Measurements from ENCODE around the gene KRT27. TPM values are rescaled to one million over a fixed set of nuclear protein-coding genes. Genes with fewer than 3 reads are reported as not detected.
"Not testable (repeated sequence)": the region's sequence is repeated elsewhere in the genome, so short reads cannot be mapped to it uniquely, and the experiment has no call there.

Gene KRT27
- total RNA-seq, 1 experiment from 2014 or later, result not detected

DNA sequence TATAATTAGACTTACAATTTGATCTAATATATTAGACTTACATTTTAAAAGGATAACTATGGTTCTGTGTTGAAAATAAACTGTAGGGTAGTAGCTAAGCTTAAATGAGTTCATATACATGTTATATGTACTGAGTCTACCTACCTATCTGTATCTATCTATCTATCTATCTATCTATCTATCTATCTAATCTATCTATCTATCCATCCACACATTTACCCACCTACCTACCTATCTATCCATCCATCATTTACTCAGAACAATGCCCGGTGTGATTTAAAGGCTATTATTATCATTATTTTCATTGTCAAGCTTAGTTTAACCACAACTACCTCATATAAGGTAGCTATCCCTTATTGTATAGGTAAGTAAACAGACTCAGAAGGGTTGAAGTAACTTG is 33.0 kb upstream of the KRT27 start:
- no peaks in the 10 kb centered on the region for H3K27me3 ChIP-seq (ENCODE audit: insufficient read depth, low read length)
- peaks cover 14 to 37% of the 10 kb centered on the region in 2 experiments for H3K4me1 ChIP-seq (ENCODE audit: control insufficient read depth in 1 of 2, insufficient read depth in 2 of 2, low read length in 2 of 2)
- no peak overlapping the region for H3K4me2 ChIP-seq (ENCODE audit: low read length)
- no peak overlapping the region for H3K9ac ChIP-seq (ENCODE audit: low read length)
- H3K9me2 ChIP-seq (ENCODE audit: insufficient read depth), result peaks cover 2% of the 10 kb centered on the region; the same call in 1 of the 2 replicates
- CTCF ChIA-PET, result interaction anchor here (1.0 to 1.1 kb wide), 2 partner anchors 12 to 734 kb away, joined by 3 to 4 read pairs; no protein-coding TSS in a partner anchor
- no peak overlapping the region for H3K27ac ChIP-seq (ENCODE audit: low read depth, low read length)
- POLR2A ChIA-PET, result interaction anchor here (0.9 kb wide), 1 partner anchor 873 kb away, joined by 3 read pairs; the partner anchor contains the start of gene EIF1
- no peaks in the 10 kb centered on the region for H3K9me3 ChIP-seq (ENCODE audit: control insufficient read depth in 1 of 2, insufficient read depth in 1 of 2, low read depth in 1 of 2, low read length in 2 of 2)
- RAD21 ChIA-PET (ENCODE audit: low non-redundant PET in 1 of 2, low total read pairs in 2 of 2, uncharacterized antibody in 2 of 2, unreplicated experiment in 2 of 2), result no interaction called here
- intact Hi-C loops (cut with micrococcal nuclease), result loop anchor here (5.0 kb wide), 1 partner anchor 87 kb away; no protein-coding TSS in a partner anchor
- H3K4me3 ChIP-seq (replicated peaks in 1 of 2; ENCODE audit: low read depth in 1 of 2, low read length in 2 of 2), result no peak overlapping the region
- H2AFZ ChIP-seq (ENCODE audit: low read depth, low read length, poor library complexity, severe bottlenecking), result no peak overlapping the region
- H4K20me1 ChIP-seq (ENCODE audit: insufficient read depth), result no peaks in the 10 kb centered on the region
- BruUV-seq (replicated peaks), result no TSS peak
- peaks cover 7 to 10% of the 10 kb centered on the region in 2 experiments; a peak in 2 of 4 replicates for H3K36me3 ChIP-seq (ENCODE audit: control insufficient read depth in 1 of 2, insufficient read depth in 2 of 2, low read length in 2 of 2)
- H3K79me2 ChIP-seq (ENCODE audit: insufficient read depth, low read length), result peaks cover 28% of the 10 kb centered on the region
- TF ChIP-seq, protein P1, sequence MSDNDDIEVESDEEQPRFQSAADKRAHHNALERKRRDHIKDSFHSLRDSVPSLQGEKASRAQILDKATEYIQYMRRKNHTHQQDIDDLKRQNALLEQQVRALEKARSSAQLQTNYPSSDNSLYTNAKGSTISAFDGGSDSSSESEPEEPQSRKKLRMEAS (IDR thresholded peaks at IDR 0.05), result no peak
- TF ChIP-seq ZFX (IDR thresholded peaks at IDR 0.05) (no peak), EZH2phosphoT487 (IDR thresholded peaks at IDR 0.05; ENCODE audit: borderline replicate concordance) (no peak), ELF1 (IDR thresholded peaks at IDR 0.05; ENCODE audit: borderline replicate concordance, low read depth) (no peak), POLR2AphosphoS5 (IDR thresholded peaks at IDR 0.05; ENCODE audit: low read depth, low read length) (no peak), TCF7L2 (IDR thresholded peaks at IDR 0.05; ENCODE audit: borderline replicate concordance, extremely low read depth, insufficient read depth, insufficient read length) (no peak), POLR2A (IDR thresholded peaks at IDR 0.05; ENCODE audit: borderline replicate concordance, extremely low read depth, insufficient read depth, insufficient read length) (no peak), YY1 (IDR thresholded peaks at IDR 0.05; ENCODE audit: extremely low read depth, insufficient replicate concordance, low read depth, low read length) (no peak)
- TF ChIP-seq, protein P2, sequence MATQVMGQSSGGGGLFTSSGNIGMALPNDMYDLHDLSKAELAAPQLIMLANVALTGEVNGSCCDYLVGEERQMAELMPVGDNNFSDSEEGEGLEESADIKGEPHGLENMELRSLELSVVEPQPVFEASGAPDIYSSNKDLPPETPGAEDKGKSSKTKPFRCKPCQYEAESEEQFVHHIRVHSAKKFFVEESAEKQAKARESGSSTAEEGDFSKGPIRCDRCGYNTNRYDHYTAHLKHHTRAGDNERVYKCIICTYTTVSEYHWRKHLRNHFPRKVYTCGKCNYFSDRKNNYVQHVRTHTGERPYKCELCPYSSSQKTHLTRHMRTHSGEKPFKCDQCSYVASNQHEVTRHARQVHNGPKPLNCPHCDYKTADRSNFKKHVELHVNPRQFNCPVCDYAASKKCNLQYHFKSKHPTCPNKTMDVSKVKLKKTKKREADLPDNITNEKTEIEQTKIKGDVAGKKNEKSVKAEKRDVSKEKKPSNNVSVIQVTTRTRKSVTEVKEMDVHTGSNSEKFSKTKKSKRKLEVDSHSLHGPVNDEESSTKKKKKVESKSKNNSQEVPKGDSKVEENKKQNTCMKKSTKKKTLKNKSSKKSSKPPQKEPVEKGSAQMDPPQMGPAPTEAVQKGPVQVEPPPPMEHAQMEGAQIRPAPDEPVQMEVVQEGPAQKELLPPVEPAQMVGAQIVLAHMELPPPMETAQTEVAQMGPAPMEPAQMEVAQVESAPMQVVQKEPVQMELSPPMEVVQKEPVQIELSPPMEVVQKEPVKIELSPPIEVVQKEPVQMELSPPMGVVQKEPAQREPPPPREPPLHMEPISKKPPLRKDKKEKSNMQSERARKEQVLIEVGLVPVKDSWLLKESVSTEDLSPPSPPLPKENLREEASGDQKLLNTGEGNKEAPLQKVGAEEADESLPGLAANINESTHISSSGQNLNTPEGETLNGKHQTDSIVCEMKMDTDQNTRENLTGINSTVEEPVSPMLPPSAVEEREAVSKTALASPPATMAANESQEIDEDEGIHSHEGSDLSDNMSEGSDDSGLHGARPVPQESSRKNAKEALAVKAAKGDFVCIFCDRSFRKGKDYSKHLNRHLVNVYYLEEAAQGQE (IDR thresholded peaks at IDR 0.05; ENCODE audit: low read depth), result no peak
- ATAC-seq, result no peak
- DNase-seq (ENCODE audit: low read depth, low spot score), result no peak

DNA sequence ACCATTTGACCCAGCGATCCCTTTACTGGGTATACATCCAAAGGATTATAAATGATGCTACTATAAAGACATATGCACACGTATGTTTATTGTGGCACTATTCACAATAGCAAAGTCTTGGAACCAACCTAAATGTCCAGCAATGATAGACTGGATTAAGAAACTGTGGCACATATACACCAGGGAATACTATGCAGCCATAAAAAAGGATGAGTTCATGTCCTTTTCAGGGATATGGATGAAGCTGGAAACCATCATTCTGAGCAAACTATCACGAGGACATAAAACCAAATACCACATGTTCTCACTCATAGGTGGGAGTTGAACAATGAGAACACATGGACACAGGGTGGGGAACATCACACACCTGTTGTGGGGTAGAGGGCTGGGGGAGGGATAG is 32.3 kb upstream of the KRT27 start:
- peaks cover 7 to 10% of the 10 kb centered on the region in 2 experiments; a peak in 2 of 4 replicates for H3K36me3 ChIP-seq (ENCODE audit: control insufficient read depth in 1 of 2, insufficient read depth in 2 of 2, low read length in 2 of 2)
- ATAC-seq; CTCF ChIA-PET; RAD21 ChIA-PET (ENCODE audit: low non-redundant PET in 1 of 2, low total read pairs in 2 of 2, uncharacterized antibody in 2 of 2, unreplicated experiment in 2 of 2); H3K9ac ChIP-seq (ENCODE audit: low read length); H2AFZ ChIP-seq (ENCODE audit: low read depth, low read length, poor library complexity, severe bottlenecking); H3K4me3 ChIP-seq (replicated peaks in 1 of 2; ENCODE audit: low read depth in 1 of 2, low read length in 2 of 2); H4K20me1 ChIP-seq (ENCODE audit: insufficient read depth); BruUV-seq (replicated peaks); DNase-seq (ENCODE audit: low read depth, low spot score); POLR2A ChIA-PET; H3K27me3 ChIP-seq (ENCODE audit: insufficient read depth, low read length); H3K27ac ChIP-seq (ENCODE audit: low read depth, low read length); H3K9me2 ChIP-seq (ENCODE audit: insufficient read depth); H3K4me2 ChIP-seq (ENCODE audit: low read length); H3K9me3 ChIP-seq (ENCODE audit: control insufficient read depth in 1 of 2, insufficient read depth in 1 of 2, low read depth in 1 of 2, low read length in 2 of 2): not testable (repeated sequence)
- intact Hi-C loops (cut with micrococcal nuclease), result loop anchor here (5.0 kb wide), 1 partner anchor 88 kb away; no protein-coding TSS in a partner anchor
- peaks cover 13 to 37% of the 10 kb centered on the region in 2 experiments for H3K4me1 ChIP-seq (ENCODE audit: control insufficient read depth in 1 of 2, insufficient read depth in 2 of 2, low read length in 2 of 2)
- H3K79me2 ChIP-seq (ENCODE audit: insufficient read depth, low read length), result peaks cover 21% of the 10 kb centered on the region

All from HCT116 (cell line).